ENCODE data around the gene FAM131B.

FAM131B gene

DNA sequence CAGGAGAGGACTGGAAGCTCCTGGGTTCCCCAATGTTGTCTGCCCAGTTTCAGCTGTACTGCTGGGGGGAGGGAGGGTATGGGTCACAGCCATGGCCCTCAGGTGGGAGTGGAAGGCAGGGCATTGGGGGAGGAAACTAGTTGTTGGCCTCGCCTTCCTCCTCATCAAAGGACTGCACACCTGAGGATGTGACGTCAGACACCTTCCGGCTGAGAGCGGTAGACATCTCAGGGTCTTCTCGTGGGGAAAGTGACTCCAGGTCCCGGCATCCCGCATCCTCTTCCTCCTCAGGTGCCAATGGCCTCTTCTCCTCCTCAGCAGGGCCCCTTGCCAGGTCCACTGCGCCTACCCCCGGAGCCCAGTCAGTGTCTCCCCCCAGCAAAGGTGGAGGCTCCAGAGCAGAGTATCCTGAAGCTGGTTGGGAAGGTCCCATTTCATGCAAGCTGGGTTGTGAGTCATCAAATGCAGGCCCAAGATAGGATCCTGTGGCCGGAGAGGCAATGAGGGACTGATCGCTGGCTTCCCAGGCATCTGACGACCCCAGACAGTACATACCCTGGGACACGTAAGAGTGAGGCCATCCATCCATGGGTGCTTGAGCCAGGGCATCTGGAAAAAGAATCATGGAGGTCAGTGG, 6.0 kb downstream of the FAM131B start:
- no peak for DNase-seq

- no peak for DNase-seq
Observed at GRCh38 chr7:143355450-143356385, 6.8 kb downstream of the FAM131B start.

- DNase-seq, result no peak
Observed at GRCh38 chr7:143354965-143355364, 7.5 kb downstream of the FAM131B start.

- DNase-seq, result no peak
Observed at GRCh38 chr7:143354376-143354775, 8.1 kb downstream of the FAM131B start.

- DNase-seq, result no peak
Observed at GRCh38 chr7:143352531-143353002, 9.9 kb downstream of the FAM131B start.

- DNase-seq, result no peak
Observed at GRCh38 chr7:143351574-143351973, 10.9 kb downstream of the FAM131B start.

- no peak for DNase-seq
Observed at GRCh38 chr7:143351060-143351459, 11.5 kb downstream of the FAM131B start.

DNA sequence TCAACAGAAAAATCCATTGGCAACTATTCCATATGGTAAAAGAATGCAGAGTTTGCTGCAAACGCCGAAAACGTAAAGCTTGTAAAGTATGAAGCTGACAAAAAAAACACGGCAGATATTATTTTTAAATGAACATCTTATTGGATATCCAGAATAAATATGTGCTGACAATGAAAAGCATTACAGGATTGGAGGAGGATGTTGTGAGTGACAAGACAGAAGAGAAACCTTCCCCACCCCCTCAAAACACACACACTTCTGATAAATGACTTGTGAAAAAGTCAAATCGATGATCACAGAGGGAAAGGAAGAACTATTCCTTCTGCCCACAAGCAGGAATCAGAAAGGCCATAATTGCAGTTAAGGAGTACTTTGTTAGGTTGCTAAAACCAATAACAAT, 14.6 kb downstream of the FAM131B start:
- no peak for DNase-seq

GRCh38 chr7:143346018-143346417, 16.5 kb downstream of the FAM131B start:
- DNase-seq, result no peak

DNA sequence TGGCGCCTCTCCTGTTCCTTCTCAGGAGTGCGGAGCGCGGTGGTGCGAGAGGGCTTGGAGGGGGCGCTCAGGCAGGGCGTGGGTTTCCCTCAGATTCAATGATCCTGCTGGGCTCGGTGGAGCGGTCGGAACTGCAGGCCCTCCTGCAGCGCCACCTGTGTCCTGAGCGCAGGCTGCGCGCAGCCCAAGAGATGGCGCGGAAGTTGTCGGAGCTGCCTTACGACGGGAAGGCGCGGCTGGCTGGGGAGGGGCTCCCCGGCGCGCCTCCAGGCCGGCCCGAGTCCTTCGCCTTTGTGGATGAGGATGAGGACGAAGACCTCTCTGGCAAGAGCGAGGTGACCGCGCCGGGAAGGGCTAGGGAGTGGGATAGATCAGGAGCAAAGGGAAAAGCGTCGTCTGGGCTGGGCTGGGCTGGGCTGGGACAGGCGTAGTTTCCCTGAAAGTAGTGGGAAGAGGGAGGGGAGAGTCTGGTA, 17.0 kb downstream of the FAM131B start:
- no peak for DNase-seq

DNA sequence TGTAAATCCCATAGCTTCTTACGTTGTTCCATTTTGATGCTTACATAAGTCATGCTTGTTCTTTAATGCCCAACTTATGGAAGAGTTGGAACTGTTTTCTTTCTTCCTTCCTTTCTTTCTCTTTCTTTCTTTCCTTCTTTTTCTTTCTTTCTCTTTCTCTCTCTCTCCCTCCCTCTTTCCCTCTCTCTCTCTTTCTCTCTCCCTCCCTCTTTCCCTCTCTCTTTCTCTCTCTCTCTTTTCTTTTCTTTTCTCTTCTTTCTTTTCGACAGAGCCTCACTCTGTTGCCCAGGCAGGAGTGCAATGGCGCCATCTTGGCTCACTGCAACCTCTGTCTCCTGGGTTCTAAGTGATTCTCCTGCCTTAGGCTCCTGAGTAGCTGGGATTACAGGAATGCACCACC, 18.9 kb downstream of the FAM131B start:
- no peak for DNase-seq

DNA sequence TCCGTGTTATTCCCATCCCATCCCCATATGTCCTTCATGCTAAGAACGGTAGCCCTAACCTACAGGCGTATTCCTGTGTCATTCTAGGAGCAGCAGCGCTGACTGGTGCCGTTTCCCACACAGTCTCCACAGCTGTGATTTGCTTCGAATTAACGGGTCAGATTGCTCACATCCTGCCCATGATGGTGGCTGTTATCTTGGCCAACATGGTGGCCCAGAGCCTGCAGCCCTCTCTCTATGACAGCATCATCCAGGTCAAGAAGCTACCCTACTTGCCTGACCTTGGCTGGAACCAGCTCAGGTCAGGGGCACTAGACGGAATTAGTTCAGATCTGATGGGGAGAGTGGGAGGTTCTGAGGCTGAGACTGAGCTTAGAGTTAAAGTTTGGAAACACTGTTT, 20.7 kb downstream of the FAM131B start:
- no peak for DNase-seq

GRCh38 chr7:143337216-143337615, 25.3 kb downstream of the FAM131B start:
- no peak for DNase-seq

DNA sequence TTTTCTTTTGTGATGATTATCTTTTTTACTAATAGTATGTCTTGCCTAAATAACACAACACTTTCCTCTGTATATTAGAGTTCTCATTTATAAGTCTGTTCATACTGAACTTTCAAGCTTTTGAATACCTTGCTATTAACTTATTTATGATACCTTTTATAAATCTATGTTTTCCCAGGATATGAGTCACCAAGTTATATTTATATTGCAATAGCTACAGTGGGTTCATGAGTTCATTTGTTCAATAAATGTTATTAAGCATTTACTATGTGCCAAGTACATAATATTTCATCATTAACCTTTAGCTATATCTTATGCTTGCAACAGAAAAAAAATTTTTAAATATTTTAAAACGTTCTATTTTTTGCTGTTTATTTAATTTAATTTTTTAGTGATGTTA, 28.3 kb downstream of the FAM131B start:
- no peak for DNase-seq

GRCh38 chr7:143331179-143331801, 31.2 kb downstream of the FAM131B start:
- no peak for DNase-seq

- no peak for DNase-seq
Observed at GRCh38 chr7:143329471-143330170, 32.9 kb downstream of the FAM131B start.

GRCh38 chr7:143327903-143328302, 34.6 kb downstream of the FAM131B start:
- no peak for DNase-seq

DNA sequence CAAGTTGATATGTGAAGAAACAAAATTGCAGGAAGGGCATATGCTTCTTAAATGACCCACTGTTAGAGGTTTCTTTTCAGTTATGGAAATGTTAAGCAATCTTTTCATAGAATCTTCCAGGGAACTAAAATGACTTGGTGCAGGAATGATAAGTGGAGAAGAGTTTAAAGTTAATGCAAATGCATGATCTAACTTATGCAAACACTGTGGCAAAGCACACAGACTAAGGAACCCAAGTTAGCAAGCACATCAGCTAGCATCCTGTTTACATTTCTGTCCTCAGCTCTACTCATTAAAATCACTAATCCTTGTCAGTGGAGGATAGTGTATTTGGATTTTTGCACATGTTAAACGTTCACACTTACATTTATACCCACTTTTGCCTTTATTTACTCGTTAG, 37.3 kb downstream of the FAM131B start:
- no peak for DNase-seq

DNA sequence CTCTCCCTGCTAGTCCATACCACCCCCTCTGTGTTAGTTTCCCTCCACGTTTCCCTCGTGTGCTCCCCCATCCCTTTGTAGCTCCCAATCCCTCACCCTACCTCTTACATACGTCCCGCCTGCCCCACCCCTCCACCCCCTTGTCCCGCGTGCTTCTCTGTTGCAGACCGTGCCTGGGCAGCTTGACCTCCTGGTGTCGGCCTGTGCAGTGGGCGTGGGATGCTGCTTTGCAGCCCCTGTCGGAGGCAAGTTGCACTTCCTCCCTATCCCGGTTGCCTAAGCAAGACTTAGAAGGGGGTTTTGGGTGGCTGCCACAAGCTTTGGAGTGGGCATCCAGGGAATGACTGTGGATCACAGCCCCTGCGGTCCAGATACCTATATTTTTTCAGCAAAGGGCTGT, 38.9 kb downstream of the FAM131B start:
- DNase-seq, result no peak

DNA sequence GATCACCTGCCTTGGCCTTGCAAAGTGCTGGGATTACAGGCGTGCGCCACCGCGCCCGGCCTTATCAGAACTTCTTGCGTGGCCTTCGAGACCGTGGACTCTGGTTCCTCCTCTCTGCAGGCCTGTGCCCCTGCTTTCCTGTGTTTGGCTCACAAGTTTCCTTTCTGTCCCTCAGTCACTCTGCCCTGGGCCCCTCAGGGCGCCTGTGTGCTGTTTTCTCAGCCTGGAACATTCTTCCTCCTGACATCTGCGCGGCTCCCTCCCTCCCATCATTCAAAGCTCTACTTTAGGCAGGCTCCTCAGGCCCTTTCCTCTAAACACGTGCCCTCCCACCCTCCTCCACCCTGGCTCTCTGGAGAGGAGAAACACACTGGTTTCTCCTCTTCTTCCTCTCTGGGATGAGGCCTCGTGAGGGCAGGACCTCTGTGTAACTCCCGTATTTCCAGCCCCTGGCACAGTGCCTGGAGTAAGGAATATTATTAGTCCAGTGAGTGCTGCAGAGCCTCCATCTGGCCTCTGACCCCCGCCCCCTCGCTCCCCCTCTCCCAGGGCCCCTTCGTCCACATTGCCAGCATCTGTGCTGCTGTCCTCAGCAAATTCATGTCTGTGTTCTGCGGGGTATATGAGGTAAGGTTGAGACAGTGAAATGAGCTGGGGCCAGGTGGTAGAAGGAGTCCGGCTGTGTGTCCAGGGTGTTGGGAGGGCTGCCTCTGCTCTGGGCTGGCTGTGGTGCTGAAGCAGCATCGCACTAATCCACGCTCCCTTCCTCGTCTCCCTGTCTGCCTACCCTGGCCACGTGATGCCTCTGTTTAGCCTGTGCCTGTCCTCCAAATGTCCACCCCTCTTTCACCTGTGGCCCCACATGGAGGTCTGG, 39.5 kb downstream of the FAM131B start:
- DNase-seq, result no peak

- no peak for DNase-seq
Observed at GRCh38 chr7:143321734-143322133, 40.8 kb downstream of the FAM131B start.

DNA sequence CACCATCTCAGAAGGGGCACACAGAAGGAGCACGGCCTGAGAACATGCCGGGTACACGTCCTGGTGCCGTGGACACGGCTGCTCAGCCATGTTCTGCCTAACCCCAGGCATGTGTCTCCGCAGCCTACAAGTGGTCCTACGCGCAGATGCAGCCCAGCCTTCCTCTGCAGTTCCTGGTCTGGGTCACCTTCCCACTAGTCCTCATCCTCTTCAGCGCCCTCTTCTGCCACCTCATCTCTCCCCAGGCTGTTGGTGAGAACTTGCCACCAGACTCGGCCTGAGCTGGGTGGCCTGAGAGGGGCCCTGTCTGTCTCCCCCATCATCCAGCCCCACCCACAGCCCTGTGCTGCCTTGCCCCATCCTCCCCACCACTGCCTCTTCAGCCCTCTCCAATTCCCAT, 41.3 kb downstream of the FAM131B start:
- DNase-seq, result no peak

All from cerebellar nuclear complex (tissue), 1 donor.